HCEC 1CT (cell line): Measurements from ENCODE around the gene CNN3.

Source experiments
- DNase-seq: peaks from one replicate; pipeline ENCODE4 v3.0.0-alpha.2; 2017

CNN3 gene

GRCh38 chr1:94926915-94927404 lies at the start of gene CNN3:
Gene CNN3 (minus strand): TSS chr1:94927110. CDS start chr1:94926894, 216 bp downstream.
- peak; percentile 95 for DNase-seq

- DNase-seq, result peak; percentile 92
Measured at GRCh38 chr1:94974824-94975223, 47.9 kb upstream of the CNN3 start.

- DNase-seq, result peak; percentile 45
Measured at GRCh38 chr1:94974241-94974640, 47.3 kb upstream of the CNN3 start.

- no peak for DNase-seq
Measured at GRCh38 chr1:94973309-94973922, 46.5 kb upstream of the CNN3 start.

- peak; percentile 96 for DNase-seq
Measured at GRCh38 chr1:94971491-94971924, 44.6 kb upstream of the CNN3 start.

- peak; percentile 68 for DNase-seq
Measured at GRCh38 chr1:94970783-94971182, 43.9 kb upstream of the CNN3 start.

GRCh38 chr1:94969137-94969536 lies 42.2 kb upstream of the CNN3 start:
- DNase-seq, result no peak

GRCh38 chr1:94966033-94966432 lies 39.1 kb upstream of the CNN3 start:
- no peak for DNase-seq

GRCh38 chr1:94963864-94964263 lies 37.0 kb upstream of the CNN3 start:
- no peak for DNase-seq

GRCh38 chr1:94962409-94963265 lies 35.7 kb upstream of the CNN3 start:
- DNase-seq, result peak; percentile 14

- no peak for DNase-seq
Measured at GRCh38 chr1:94961988-94962387, 35.1 kb upstream of the CNN3 start.

GRCh38 chr1:94961582-94961981 lies 34.7 kb upstream of the CNN3 start:
- no peak for DNase-seq

GRCh38 chr1:94958081-94958480 lies 31.2 kb upstream of the CNN3 start:
- DNase-seq, result no peak

GRCh38 chr1:94955767-94956632 lies 29.1 kb upstream of the CNN3 start:
- DNase-seq, result no peak

GRCh38 chr1:94954263-94955220 lies 27.6 kb upstream of the CNN3 start:
- DNase-seq, result no peak

GRCh38 chr1:94953746-94954145 lies 26.8 kb upstream of the CNN3 start:
- DNase-seq, result no peak

- no peak for DNase-seq
Measured at GRCh38 chr1:94953107-94953506, 26.2 kb upstream of the CNN3 start.

- DNase-seq, result no peak
Measured at GRCh38 chr1:94952539-94952938, 25.6 kb upstream of the CNN3 start.

- DNase-seq, result no peak
Measured at GRCh38 chr1:94951509-94952208, 24.7 kb upstream of the CNN3 start.

- no peak for DNase-seq
Measured at GRCh38 chr1:94951046-94951445, 24.1 kb upstream of the CNN3 start.
